ENCODE results near the gene TARBP1. TPM values are rescaled to one million over a fixed set of nuclear protein-coding genes. Genes with fewer than 3 reads are reported as not detected.

TARBP1 gene
- total and polyA plus RNA-seq, 2 of the 13 experiments (the other 11 are each of a cell fraction or from before 2014, with no cell fraction given): 37.7 to 67.0 TPM

DNA sequence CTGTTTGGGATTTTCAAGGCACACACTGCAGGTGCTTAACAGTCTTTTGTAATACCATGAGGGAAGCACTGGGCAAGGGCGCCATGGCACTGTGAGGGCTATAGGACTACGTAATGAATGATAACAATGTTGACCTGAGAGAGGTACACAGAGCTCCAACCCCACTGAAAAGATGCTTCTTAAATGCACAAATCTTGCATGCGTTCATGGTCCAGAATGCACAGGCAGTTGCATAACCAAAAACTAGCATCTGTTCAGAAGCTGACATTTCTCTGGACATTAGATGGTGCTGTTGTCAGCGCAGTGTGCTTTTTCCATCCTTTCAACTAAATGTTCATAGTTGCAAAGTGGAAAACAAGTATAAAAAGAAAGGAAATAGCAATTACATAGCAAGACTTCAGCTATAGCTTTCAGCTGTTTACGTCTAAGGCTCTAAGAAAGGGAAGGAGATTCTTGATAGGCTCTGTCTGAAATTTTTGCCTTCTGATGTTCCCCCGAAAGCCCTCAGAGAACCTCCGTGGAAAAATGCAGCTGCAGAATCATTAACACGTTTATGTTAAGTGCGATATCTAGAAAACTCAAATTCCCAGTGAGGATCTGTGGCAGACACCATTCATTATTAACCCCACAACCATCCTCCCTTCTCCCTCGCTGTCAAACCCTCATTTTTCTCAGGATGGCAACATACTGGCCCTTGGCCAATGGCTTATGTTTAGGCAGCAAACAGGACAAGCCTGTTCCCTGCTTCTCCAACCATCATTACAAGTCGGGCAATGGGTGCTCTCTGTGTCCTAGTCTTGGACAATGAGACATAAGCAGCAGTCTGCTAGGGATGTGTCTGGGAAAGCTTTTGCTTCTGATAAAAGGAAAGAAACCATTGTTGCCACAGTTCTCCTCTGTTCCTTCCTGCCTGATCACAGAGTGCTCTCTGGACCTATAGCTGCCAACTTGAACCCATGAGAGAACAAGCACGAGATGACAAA lies 8.2 kb upstream of the TARBP1 start (continued):
- TF ChIP-seq, protein P1, sequence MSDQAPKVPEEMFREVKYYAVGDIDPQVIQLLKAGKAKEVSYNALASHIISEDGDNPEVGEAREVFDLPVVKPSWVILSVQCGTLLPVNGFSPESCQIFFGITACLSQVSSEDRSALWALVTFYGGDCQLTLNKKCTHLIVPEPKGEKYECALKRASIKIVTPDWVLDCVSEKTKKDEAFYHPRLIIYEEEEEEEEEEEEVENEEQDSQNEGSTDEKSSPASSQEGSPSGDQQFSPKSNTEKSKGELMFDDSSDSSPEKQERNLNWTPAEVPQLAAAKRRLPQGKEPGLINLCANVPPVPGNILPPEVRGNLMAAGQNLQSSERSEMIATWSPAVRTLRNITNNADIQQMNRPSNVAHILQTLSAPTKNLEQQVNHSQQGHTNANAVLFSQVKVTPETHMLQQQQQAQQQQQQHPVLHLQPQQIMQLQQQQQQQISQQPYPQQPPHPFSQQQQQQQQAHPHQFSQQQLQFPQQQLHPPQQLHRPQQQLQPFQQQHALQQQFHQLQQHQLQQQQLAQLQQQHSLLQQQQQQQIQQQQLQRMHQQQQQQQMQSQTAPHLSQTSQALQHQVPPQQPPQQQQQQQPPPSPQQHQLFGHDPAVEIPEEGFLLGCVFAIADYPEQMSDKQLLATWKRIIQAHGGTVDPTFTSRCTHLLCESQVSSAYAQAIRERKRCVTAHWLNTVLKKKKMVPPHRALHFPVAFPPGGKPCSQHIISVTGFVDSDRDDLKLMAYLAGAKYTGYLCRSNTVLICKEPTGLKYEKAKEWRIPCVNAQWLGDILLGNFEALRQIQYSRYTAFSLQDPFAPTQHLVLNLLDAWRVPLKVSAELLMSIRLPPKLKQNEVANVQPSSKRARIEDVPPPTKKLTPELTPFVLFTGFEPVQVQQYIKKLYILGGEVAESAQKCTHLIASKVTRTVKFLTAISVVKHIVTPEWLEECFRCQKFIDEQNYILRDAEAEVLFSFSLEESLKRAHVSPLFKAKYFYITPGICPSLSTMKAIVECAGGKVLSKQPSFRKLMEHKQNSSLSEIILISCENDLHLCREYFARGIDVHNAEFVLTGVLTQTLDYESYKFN (CRISPR knock-in tag; conservative IDR thresholded peaks at IDR 0.05): peak; percentile 38; the same call in 1 of the 2 replicates
- TF ChIP-seq, protein P2, sequence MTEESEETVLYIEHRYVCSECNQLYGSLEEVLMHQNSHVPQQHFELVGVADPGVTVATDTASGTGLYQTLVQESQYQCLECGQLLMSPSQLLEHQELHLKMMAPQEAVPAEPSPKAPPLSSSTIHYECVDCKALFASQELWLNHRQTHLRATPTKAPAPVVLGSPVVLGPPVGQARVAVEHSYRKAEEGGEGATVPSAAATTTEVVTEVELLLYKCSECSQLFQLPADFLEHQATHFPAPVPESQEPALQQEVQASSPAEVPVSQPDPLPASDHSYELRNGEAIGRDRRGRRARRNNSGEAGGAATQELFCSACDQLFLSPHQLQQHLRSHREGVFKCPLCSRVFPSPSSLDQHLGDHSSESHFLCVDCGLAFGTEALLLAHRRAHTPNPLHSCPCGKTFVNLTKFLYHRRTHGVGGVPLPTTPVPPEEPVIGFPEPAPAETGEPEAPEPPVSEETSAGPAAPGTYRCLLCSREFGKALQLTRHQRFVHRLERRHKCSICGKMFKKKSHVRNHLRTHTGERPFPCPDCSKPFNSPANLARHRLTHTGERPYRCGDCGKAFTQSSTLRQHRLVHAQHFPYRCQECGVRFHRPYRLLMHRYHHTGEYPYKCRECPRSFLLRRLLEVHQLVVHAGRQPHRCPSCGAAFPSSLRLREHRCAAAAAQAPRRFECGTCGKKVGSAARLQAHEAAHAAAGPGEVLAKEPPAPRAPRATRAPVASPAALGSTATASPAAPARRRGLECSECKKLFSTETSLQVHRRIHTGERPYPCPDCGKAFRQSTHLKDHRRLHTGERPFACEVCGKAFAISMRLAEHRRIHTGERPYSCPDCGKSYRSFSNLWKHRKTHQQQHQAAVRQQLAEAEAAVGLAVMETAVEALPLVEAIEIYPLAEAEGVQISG (CRISPR knock-in tag; IDR thresholded peaks at IDR 0.05): 0 out of 2 replicates have a peak, but pooled peaks have one; percentile 19
- TF ChIP-seq TBP (CRISPR knock-in tag; IDR thresholded peaks at IDR 0.05) (no peak), TRIM24 (CRISPR knock-in tag; IDR thresholded peaks at IDR 0.05) (no peak), NFE2 (CRISPR knock-in tag; IDR thresholded peaks at IDR 0.05) (no peak), ZNF10 (CRISPR knock-in tag; IDR thresholded peaks at IDR 0.05; ENCODE audit: borderline replicate concordance, low read depth) (no peak), KDM1A (CRISPR knock-in tag; IDR thresholded peaks at IDR 0.05) (peak; percentile 74), CENPX (CRISPR knock-in tag; IDR thresholded peaks at IDR 0.05) (no peak), TBL1XR1 (IDR thresholded peaks at IDR 0.05; ENCODE audit: borderline replicate concordance, low read length, partially characterized antibody) (peak; percentile 19), HMG20B (CRISPR knock-in tag; conservative IDR thresholded peaks at IDR 0.05) (0 out of 2 replicates have a peak, but pooled peaks have one; percentile 16), TMF1 (CRISPR knock-in tag; IDR thresholded peaks at IDR 0.05; ENCODE audit: low read depth) (no peak), ZNF234 (CRISPR knock-in tag; conservative IDR thresholded peaks at IDR 0.05) (no peak), MED1 (CRISPR knock-in tag; IDR thresholded peaks at IDR 0.05) (peak; percentile 59; the same call in 1 of the 2 replicates), ZNF343 (CRISPR knock-in tag; IDR thresholded peaks at IDR 0.05) (no peak), KDM6A (CRISPR knock-in tag; IDR thresholded peaks at IDR 0.05; ENCODE audit: low read depth) (no peak), REPIN1 (CRISPR knock-in tag; IDR thresholded peaks at IDR 0.05; ENCODE audit: borderline replicate concordance, low read depth) (no peak), MATR3 (CRISPR knock-in tag; IDR thresholded peaks at IDR 0.05) (no peak)
- TF ChIP-seq, protein P3, sequence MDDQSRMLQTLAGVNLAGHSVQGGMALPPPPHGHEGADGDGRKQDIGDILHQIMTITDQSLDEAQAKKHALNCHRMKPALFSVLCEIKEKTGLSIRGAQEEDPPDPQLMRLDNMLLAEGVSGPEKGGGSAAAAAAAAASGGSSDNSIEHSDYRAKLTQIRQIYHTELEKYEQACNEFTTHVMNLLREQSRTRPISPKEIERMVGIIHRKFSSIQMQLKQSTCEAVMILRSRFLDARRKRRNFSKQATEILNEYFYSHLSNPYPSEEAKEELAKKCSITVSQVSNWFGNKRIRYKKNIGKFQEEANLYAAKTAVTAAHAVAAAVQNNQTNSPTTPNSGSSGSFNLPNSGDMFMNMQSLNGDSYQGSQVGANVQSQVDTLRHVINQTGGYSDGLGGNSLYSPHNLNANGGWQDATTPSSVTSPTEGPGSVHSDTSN (CRISPR knock-in tag; IDR thresholded peaks at IDR 0.05; ENCODE audit: borderline replicate concordance): no peak
- TF ChIP-seq, protein P4, sequence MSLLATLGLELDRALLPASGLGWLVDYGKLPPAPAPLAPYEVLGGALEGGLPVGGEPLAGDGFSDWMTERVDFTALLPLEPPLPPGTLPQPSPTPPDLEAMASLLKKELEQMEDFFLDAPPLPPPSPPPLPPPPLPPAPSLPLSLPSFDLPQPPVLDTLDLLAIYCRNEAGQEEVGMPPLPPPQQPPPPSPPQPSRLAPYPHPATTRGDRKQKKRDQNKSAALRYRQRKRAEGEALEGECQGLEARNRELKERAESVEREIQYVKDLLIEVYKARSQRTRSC (CRISPR knock-in tag; IDR thresholded peaks at IDR 0.05; ENCODE audit: low read depth): no peak
- TF ChIP-seq, protein P5, sequence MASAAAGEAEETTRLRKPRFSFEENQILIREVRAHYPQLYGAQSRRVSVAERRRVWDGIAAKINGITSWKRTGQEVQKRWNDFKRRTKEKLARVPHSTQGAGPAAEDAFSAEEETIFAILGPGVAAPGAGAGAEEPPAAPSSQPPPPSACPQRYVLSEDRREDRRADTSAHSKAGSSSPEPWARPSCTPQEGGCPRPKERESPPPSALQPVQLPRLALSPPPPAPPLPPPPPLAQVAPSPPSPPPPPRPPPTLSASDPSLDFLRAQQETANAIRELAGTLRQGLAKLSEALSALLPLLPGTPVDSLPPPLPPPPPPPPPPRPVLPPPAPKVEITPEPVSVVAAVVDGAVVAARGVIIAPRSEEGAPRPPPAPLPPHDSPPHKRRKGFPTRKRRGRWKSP (CRISPR knock-in tag; IDR thresholded peaks at IDR 0.05): no peak
